CD4-positive, CD25-positive, alpha-beta regulatory T cell (primary cell): ENCODE results near the gene KRT81. TPM values are rescaled to one million over a fixed set of nuclear protein-coding genes. Genes with fewer than 3 reads are reported as not detected.
"Not testable (repeated sequence)": the region's sequence is repeated elsewhere in the genome, so short reads cannot be mapped to it uniquely, and the experiment has no call there.

ENCODE experiments used
- ATAC-seq, 2 donors: fragments of 150-1000 bp; cut with Tn5 transposase; one replicate each; pipeline ENCODE4 v1.10.0; 2021; ENCODE audit warnings: low read depth in 2 of 2, moderate number of reproducible peaks in 2 of 2, moderate library complexity in 1 of 2
- DNase-seq, 3 donors: peaks; one replicate each; pipeline versions ENCODE4 v3.0.0 to v3.0.0-alpha.2; 2012 to 2022; ENCODE audit warnings: mixed read lengths in 1 of 3
- H3K27ac ChIP-seq: one replicate; pipeline ENCODE4 v1.7.0; 2013; ENCODE audit warnings: mild to moderate bottlenecking, low read length; ENCODE audit not compliant: insufficient read depth, poor library complexity, severe bottlenecking
- H3K27me3 ChIP-seq: one replicate; pipeline ENCODE4 v1.7.0; 2013; ENCODE audit warnings: low read length; ENCODE audit not compliant: control insufficient read depth, insufficient read depth
- H3K36me3 ChIP-seq: one replicate; pipeline ENCODE4 v1.7.0; 2013; ENCODE audit warnings: mild to moderate bottlenecking, low read length, moderate library complexity; ENCODE audit not compliant: control insufficient read depth, insufficient read depth
- H3K4me1 ChIP-seq: 2 replicates; pipeline ENCODE4 v1.7.0; 2013; ENCODE audit warnings: mild to moderate bottlenecking, low read length; ENCODE audit not compliant: insufficient read depth, control insufficient read depth, poor library complexity, severe bottlenecking
- H3K4me3 ChIP-seq: one replicate; pipeline ENCODE4 v1.7.0; 2013; ENCODE audit warnings: low read depth, mild to moderate bottlenecking, low read length, moderate library complexity
- H3K9me3 ChIP-seq, 2 experiments: 1 replicate in 1 of 2; 2 replicates in 1 of 2; pipeline ENCODE4 v1.7.0; 2013; ENCODE audit warnings: low read length in 2 of 2, mild to moderate bottlenecking in 1 of 2, moderate library complexity in 1 of 2; ENCODE audit not compliant: control insufficient read depth in 2 of 2
- H3K27ac Mint-ChIP-seq, 3 donors: one replicate each; pipeline ENCODE4 v1.8.0; 2020 to 2022; ENCODE audit warnings: mild to moderate bottlenecking in 3 of 3, mixed read lengths in 3 of 3, moderate library complexity in 2 of 3
- H3K27me3 Mint-ChIP-seq: one replicate; pipeline ENCODE4 v1.8.0; 2022; ENCODE audit warnings: mild to moderate bottlenecking, mixed read lengths
- H3K36me3 Mint-ChIP-seq: one replicate; pipeline ENCODE4 v1.8.0; 2020; ENCODE audit warnings: mixed read lengths
- H3K4me1 Mint-ChIP-seq, 4 donors: one replicate each; pipeline ENCODE4 v1.8.0; 2020 to 2022; ENCODE audit warnings: mixed read lengths in 4 of 4, mild to moderate bottlenecking in 1 of 4
- H3K4me3 Mint-ChIP-seq, 4 donors: one replicate each; pipeline ENCODE4 v1.8.0; 2020 to 2022; ENCODE audit warnings: mild to moderate bottlenecking in 4 of 4, mixed read lengths in 4 of 4, moderate library complexity in 3 of 4
- H3K9me3 Mint-ChIP-seq, 7 donors: one replicate each; pipeline ENCODE4 v1.8.0; 2020 to 2022; ENCODE audit warnings: mixed read lengths in 7 of 7, mild to moderate bottlenecking in 3 of 7, moderate library complexity in 2 of 7
- polyA plus RNA-seq, 4 donors: library from polyadenylated mRNA; unstranded; fragments of 300-500 nt; fragmentation: Illumina TruSeq; gene quantifications; one replicate each; pipeline ENCODE4 v1.2.3, GENCODE V29; 2021
- total RNA-seq: library from RNA; stranded (reverse); gene quantifications from one replicate; pipeline ENCODE4 v1.2.3, GENCODE V29; 2022

The KRT81 gene
- total and polyA plus RNA-seq, 5 donors from 2014 or later = not detected

DNA sequence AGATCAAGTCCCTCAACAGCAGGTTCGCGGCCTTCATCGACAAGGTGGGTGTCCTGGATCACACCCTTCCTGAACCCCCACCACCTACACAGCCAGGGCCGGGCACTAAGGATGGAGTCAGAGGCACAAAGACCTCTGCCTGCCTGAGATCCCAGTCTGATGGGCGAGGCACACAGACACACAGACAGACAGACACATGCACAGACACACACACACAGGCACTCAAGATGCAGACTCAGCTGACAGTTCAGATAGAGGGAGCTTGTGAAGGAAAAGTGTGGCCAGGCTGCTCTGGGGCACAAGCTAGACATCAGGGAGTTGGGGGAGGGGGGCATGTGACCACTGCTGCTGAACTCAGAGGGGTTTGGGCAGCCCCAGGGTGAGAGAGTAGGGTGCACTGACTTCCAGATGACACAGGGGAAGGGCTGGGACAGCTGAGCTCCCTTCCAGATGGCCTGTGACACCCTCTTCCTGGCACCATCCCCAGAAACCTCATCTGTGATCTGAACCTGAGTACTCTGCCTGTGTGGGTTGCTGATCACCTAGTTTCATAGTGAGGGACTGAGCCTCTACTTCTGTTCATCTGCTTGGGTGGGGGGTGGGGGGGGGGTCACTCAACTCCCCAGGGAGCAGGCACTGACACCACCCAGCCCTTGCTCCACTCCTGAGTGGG, 11.0 kb upstream of the KRT81 start:
- H3K27ac ChIP-seq, H3K9me3 ChIP-seq, H3K9me3 Mint-ChIP-seq, H3K27ac Mint-ChIP-seq, H3K4me3 ChIP-seq, DNase-seq, H3K4me3 Mint-ChIP-seq, H3K4me1 ChIP-seq, H3K36me3 Mint-ChIP-seq, H3K36me3 ChIP-seq, ATAC-seq: not testable (repeated sequence)
- peaks cover 0 to 10% (median 3%) of the 10 kb centered on the region in 4 donors for H3K4me1 Mint-ChIP-seq
- peaks cover 38% of the 10 kb centered on the region for H3K27me3 Mint-ChIP-seq
- peaks cover 12% of the 10 kb centered on the region for H3K27me3 ChIP-seq

DNA sequence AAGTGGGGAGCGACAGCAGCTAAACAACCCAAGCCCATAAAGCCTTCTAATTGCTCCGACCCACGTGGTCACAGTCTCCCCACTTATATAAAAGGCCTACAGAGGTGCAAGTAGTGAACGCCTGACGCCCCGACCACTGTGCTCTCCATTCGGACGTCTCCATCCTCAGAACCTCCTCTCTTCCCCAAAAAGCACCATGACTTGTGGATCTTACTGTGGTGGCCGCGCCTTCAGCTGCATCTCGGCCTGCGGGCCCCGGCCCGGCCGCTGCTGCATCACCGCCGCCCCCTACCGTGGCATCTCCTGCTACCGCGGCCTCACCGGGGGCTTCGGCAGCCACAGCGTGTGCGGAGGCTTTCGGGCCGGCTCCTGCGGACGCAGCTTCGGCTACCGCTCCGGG, 10.4 kb upstream of the KRT81 start:
- not testable (repeated sequence) for H3K4me1 ChIP-seq, H3K27ac ChIP-seq, H3K36me3 ChIP-seq, H3K9me3 ChIP-seq, H3K27ac Mint-ChIP-seq, H3K36me3 Mint-ChIP-seq, H3K4me3 Mint-ChIP-seq, DNase-seq, ATAC-seq, H3K4me3 ChIP-seq, H3K9me3 Mint-ChIP-seq
- peaks cover 36% of the 10 kb centered on the region for H3K27me3 Mint-ChIP-seq
- H3K27me3 ChIP-seq = peaks cover 14% of the 10 kb centered on the region
- H3K4me1 Mint-ChIP-seq = peaks cover 0 to 10% (median 3%) of the 10 kb centered on the region in 4 donors

DNA sequence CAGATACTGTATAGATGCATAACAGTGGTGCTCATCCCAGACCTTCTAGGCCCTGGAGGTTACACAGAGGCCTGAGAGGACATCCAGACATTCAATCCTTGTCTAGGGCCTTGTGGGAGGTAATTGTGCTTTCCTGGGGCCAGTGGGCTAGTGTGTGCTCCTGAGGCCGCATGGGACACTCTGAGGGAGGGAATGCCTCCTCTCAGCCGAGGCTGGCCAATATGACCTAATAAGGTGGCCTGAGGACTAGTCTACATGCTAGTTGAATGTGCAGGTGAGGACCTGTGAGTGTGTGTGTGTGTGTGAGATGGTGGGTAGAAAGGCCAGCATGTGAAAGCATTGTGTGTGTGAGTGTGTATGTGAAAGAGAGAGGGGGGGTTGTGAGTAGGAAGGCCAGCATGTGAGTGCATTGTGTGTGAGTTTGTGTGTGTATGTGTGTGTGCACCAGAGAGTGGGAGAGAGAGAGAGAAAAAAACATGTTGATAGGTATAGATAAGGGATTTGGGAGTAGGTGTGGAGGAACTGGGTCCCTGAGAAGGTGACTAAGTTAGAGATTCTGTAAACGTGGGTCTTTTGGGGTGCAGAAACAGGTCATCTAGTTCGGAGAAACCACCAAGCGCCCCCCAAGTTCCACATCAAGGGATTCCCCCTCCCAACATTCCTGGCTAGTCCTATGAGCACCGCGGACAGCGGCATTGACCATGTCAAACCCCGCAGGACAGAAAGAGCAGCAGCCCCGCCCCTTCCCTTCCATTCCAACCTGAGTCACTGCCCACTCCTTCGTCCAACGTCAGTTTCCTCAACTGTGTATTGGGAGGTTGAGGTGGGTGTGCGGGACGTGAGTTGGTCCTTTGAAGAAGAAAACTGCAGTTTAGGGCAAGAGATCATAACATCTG, 9.7 kb upstream of the KRT81 start:
- no peak overlapping the region for H3K27ac ChIP-seq
- no peak overlapping the region for H3K27ac Mint-ChIP-seq
- no peak overlapping the region for H3K4me3 ChIP-seq
- H3K36me3 Mint-ChIP-seq = no peaks in the 10 kb centered on the region
- ATAC-seq (no peak), DNase-seq (no peak)
- peaks cover 29% of the 10 kb centered on the region for H3K27me3 Mint-ChIP-seq
- H3K4me1 Mint-ChIP-seq = peaks cover 0 to 6% (median 3%) of the 10 kb centered on the region in 4 donors
- peaks cover 0 to 1% (median 0%) of the 10 kb centered on the region in 7 donors for H3K9me3 Mint-ChIP-seq
- no peaks in the 10 kb centered on the region for H3K36me3 ChIP-seq
- no peak overlapping the region for H3K4me3 Mint-ChIP-seq
- peaks cover 14% of the 10 kb centered on the region for H3K27me3 ChIP-seq
- no peaks in the 10 kb centered on the region for H3K9me3 ChIP-seq
- no peaks in the 10 kb centered on the region for H3K4me1 ChIP-seq

DNA sequence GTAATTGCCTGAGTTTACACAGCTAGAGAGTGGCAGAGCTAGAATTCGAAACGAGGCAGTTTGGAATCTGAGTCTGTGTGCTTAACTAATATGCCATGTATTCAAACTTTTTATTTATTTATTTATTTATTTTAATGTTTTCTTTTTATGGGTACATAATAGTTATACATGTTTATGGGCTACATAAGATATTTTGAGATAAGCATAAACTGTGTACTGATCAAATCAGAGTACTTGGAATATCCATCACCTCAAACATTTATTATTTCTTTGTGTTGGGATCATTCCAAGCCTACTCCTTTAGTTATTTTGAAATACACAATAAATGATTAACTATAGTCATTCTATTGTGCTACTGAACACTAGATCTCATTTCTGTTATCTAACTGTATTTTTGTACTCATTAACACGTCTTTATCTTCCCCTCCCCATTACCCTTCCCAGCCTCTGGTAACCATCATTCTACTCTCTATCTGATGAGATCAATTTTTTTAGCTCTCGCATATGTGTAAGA, 7.4 kb upstream of the KRT81 start:
- Histone ChIP-seq H3K27me3 (peaks cover 14% of the 10 kb centered on the region), H3K27ac (no peak overlapping the region), H3K4me1 (no peaks in the 10 kb centered on the region), H3K36me3 (no peaks in the 10 kb centered on the region), H3K9me3 (no peaks in the 10 kb centered on the region), H3K4me3 (no peak overlapping the region)
- DNase-seq (no peak), ATAC-seq (no peak)
- peaks cover 23% of the 10 kb centered on the region for H3K27me3 Mint-ChIP-seq
- H3K4me3 Mint-ChIP-seq = no peak overlapping the region
- H3K4me1 Mint-ChIP-seq = no peaks in the 10 kb centered on the region
- H3K36me3 Mint-ChIP-seq = no peaks in the 10 kb centered on the region
- no peak overlapping the region for H3K27ac Mint-ChIP-seq
- H3K9me3 Mint-ChIP-seq = peaks cover 0 to 2% (median 0%) of the 10 kb centered on the region in 7 donors

DNA sequence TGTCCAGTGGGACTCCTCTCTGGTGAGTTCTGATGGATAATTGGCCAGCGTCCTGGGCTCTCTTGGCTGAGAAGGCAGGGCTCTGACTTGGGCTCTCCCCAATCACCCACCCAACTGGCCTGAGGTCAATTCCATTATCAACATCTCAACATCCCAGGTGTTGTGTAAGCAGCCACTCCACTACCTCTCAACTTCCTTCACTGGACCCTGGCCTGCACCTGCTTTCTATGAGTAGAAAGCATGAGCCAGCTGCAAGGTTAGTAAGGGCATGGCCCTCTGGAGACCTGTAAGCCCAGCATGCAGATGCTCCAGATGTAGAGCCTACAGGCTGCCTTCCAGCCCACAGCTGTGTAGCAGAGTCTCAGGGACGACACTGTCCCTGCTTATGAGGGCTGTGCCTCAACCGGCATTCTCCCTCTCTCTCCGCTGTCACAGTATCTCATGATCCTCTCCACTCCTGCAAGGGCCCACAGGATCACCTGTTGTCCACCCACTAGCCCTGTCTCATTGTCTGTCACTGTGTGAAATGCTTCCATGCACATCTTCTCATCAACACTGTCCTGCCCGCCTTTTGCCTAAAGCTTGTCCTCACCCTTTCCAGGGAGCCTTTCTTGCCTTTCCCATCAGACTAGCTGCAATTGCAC, 5.4 kb upstream of the KRT81 start:
- H3K4me3 Mint-ChIP-seq = no peak overlapping the region
- no peak overlapping the region for H3K27ac Mint-ChIP-seq
- H3K9me3 ChIP-seq = no peaks in the 10 kb centered on the region
- ATAC-seq (no peak), DNase-seq (no peak)
- H3K4me1 ChIP-seq = no peaks in the 10 kb centered on the region
- no peak overlapping the region for H3K4me3 ChIP-seq
- peaks cover 14% of the 10 kb centered on the region for H3K27me3 ChIP-seq
- no peaks in the 10 kb centered on the region for H3K36me3 Mint-ChIP-seq
- peaks cover 31% of the 10 kb centered on the region for H3K27me3 Mint-ChIP-seq
- H3K36me3 ChIP-seq = no peaks in the 10 kb centered on the region
- no peaks in the 10 kb centered on the region for H3K4me1 Mint-ChIP-seq
- no peak overlapping the region for H3K27ac ChIP-seq
- H3K9me3 Mint-ChIP-seq = peaks cover 0 to 2% (median 0%) of the 10 kb centered on the region in 7 donors

DNA sequence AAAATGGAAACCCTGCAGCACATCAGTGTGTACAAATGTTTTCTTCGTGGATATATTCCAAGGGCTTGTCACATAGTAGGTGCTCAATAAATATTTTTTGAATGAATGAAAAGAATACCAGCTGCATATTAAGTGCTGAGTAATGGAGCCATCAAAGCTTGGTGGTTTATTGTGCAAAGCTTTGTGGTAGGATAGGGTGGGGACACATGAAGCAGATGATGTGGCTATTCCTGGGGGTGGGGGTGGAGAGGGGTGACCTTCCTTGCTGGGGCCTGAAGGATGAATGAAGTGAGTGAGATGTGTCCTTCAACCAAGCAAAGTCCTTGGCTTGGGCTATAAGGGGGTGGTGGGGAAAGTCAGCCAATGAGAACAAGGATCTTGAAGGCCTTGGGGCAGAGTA, 4.3 kb upstream of the KRT81 start:
- no peaks in the 10 kb centered on the region for H3K9me3 ChIP-seq
- Mint-ChIP-seq H3K27ac (no peak overlapping the region), H3K36me3 (no peaks in the 10 kb centered on the region), H3K27me3 (peaks cover 25% of the 10 kb centered on the region), H3K4me3 (no peak overlapping the region), H3K4me1 (no peaks in the 10 kb centered on the region), H3K9me3 (peaks cover 0 to 2% (median 0%) of the 10 kb centered on the region in 7 donors)
- no peak overlapping the region for H3K4me3 ChIP-seq
- ATAC-seq = no peak
- H3K36me3 ChIP-seq = no peaks in the 10 kb centered on the region
- DNase-seq = no peak
- H3K27me3 ChIP-seq = peaks cover 14% of the 10 kb centered on the region
- no peak overlapping the region for H3K27ac ChIP-seq
- no peaks in the 10 kb centered on the region for H3K4me1 ChIP-seq

DNA sequence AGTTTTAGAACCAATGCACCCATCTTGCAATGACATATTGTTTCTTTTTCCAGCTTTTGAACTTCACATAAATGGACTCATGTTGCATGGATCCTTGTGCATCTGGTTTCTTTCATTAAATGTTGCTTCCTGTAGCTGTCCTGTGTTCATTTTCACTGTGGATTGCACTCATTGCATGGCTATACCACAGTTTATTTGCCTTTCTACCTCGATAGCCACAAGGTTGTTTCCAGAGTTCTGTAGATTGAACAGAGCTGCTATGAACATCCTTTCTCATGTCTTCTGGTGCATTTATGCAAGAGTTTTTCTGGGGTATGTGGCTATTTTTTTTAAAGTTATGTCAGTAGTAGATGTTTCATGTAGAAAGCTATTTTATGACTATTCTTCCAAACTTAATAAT, 3.5 kb upstream of the KRT81 start:
- H3K27me3 ChIP-seq = peaks cover 14% of the 10 kb centered on the region
- H3K27ac Mint-ChIP-seq = no peak overlapping the region
- no peak overlapping the region for H3K27ac ChIP-seq
- DNase-seq (no peak), ATAC-seq (no peak)
- H3K27me3 Mint-ChIP-seq = peaks cover 25% of the 10 kb centered on the region
- no peaks in the 10 kb centered on the region for H3K9me3 ChIP-seq
- H3K36me3 ChIP-seq = no peaks in the 10 kb centered on the region
- H3K4me3 ChIP-seq = no peak overlapping the region
- H3K36me3 Mint-ChIP-seq = no peaks in the 10 kb centered on the region
- peaks cover 0 to 2% (median 0%) of the 10 kb centered on the region in 7 donors for H3K9me3 Mint-ChIP-seq
- no peaks in the 10 kb centered on the region for H3K4me1 ChIP-seq
- no peak overlapping the region for H3K4me3 Mint-ChIP-seq
- H3K4me1 Mint-ChIP-seq = no peaks in the 10 kb centered on the region
